Tibial artery (tissue), 4 donors: ENCODE results near the gene SUMO3.

Experiments used
- DNase-seq, 2 donors: peaks; one replicate each; pipeline ENCODE4 v3.0.0-alpha.2; 2019
- H3K27ac ChIP-seq, 2 donors: fragments of 200-600 bp; sonication (generic) in 1 of 2; 1 replicate in 1 of 2; 2 replicates in 1 of 2; pipeline ENCODE4 v1.5.1; 2018 to 2019; ENCODE audit warnings: mild to moderate bottlenecking in 1 of 2
- H3K27me3 ChIP-seq, 2 donors: fragments of 200-600 bp; sonication (generic) in 1 of 2; one replicate each; pipeline versions ENCODE4 v1.5.1 to v1.6.0; 2016 to 2019
- H3K36me3 ChIP-seq, 3 donors: fragments of 200-600 bp; sonication (generic) in 2 of 3; one replicate each; pipeline ENCODE4 v1.5.1; 2016 to 2019; ENCODE audit warnings: mild to moderate bottlenecking in 2 of 3
- H3K4me1 ChIP-seq, 4 donors: fragments of 200-600 bp; sonication (generic) in 2 of 4; 1 replicate in 3 of 4; 2 replicates in 1 of 4; pipeline ENCODE4 v1.5.1; 2016 to 2019
- H3K4me3 ChIP-seq, 2 donors: fragments of 200-600 bp; sonication (generic) in 1 of 2; 1 replicate in 1 of 2; 2 replicates in 1 of 2; pipeline ENCODE4 v1.5.1; 2018 to 2019; ENCODE audit warnings: mild to moderate bottlenecking in 2 of 2
- H3K9me3 ChIP-seq, 3 donors: fragments of 200-600 bp; sonication (generic) in 1 of 3; one replicate each; pipeline ENCODE4 v1.5.1; 2016 to 2019
- intact Hi-C: fragments of 100-400 bp; cut with DNase I; formaldehyde crosslinking; loops from one replicate; pipeline ENCODE4 v1.15.0; 2023; ENCODE audit warnings: low total_unique reads
- TF ChIP-seq, protein P1 (sequence below), 2 experiments: fragments of 200-600 bp in 1 of 2; fragments of 450-650 bp in 1 of 2; IDR thresholded peaks; one replicate each; pipeline ENCODE4 v1.5.1; 2017 to 2019; ENCODE audit warnings: antibody characterized with exemption in 2 of 2, mild to moderate bottlenecking in 1 of 2, moderate library complexity in 1 of 2

Gene SUMO3

DNA sequence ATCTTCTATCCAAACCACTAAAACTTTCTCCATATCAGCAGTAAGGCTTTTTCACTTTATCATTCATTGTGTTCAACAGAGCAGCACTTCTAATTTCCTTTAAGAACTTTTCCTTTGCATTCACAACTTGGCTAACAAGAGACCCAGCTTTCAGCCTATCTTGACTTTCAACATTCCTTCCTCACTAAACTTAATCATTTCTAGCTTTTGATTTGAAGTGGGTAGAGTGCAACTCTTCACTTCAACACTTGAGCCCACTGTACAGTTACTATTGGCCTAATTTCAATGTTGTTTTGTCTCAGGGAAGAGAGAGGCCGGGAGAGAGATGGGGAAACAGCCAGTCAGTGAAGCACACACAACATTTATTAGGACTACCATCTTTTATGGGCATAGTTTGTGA, 18.2 kb downstream of the SUMO3 start:
- intact Hi-C loops, result loop anchor here (5.0 to 10.0 kb wide), 2 partner anchors 78 to 495 kb away; partner anchors contain the start of gene PFKL
- TF ChIP-seq, protein P1, sequence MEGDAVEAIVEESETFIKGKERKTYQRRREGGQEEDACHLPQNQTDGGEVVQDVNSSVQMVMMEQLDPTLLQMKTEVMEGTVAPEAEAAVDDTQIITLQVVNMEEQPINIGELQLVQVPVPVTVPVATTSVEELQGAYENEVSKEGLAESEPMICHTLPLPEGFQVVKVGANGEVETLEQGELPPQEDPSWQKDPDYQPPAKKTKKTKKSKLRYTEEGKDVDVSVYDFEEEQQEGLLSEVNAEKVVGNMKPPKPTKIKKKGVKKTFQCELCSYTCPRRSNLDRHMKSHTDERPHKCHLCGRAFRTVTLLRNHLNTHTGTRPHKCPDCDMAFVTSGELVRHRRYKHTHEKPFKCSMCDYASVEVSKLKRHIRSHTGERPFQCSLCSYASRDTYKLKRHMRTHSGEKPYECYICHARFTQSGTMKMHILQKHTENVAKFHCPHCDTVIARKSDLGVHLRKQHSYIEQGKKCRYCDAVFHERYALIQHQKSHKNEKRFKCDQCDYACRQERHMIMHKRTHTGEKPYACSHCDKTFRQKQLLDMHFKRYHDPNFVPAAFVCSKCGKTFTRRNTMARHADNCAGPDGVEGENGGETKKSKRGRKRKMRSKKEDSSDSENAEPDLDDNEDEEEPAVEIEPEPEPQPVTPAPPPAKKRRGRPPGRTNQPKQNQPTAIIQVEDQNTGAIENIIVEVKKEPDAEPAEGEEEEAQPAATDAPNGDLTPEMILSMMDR (IDR thresholded peaks at IDR 0.05), result no peak
- no peak for DNase-seq

DNA sequence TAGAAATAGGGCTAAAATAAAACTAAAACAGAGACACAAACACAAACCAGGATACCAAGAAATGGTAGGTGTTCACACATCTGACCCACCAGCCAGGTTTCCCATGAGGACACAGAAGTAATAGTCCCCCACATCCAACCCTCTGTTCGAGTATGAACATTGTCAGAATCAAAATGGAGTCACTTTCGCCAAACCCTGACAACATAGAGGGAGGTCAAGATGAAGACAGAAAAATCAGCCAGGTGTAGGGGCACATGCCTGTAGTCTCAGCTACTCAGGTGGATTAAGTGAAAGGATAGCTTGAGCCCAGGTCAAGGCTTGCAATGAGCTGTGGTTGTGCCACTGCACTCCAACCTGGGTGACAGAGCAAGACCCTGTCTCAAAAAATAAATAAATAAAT, 20.1 kb downstream of the SUMO3 start:
- DNase-seq, result no peak
- no peaks in the 10 kb centered on the region for H3K27me3 ChIP-seq
- H3K27ac ChIP-seq, result no peak overlapping the region
- H3K9me3 ChIP-seq, result no peaks in the 10 kb centered on the region
- H3K36me3 ChIP-seq, result peaks cover 0 to 14% (median 0%) of the 10 kb centered on the region in 3 donors
- H3K4me1 ChIP-seq, result peaks cover 0 to 32% (median 25%) of the 10 kb centered on the region in 4 donors
- intact Hi-C loops, result loop anchor here (10.0 kb wide), 1 partner anchor 493 kb away; the partner anchor contains the start of gene PFKL
- H3K4me3 ChIP-seq, result no peak overlapping the region
- TF ChIP-seq, protein P1 (IDR thresholded peaks at IDR 0.05), result no peak

More for the DNA sequence above, 18.2 kb downstream of the SUMO3 start:
- peaks cover 0 to 30% (median 24%) of the 10 kb centered on the region in 4 donors for H3K4me1 ChIP-seq
- no peaks in the 10 kb centered on the region for H3K27me3 ChIP-seq
- H3K27ac ChIP-seq, result no peak overlapping the region
- H3K36me3 ChIP-seq, result peaks cover 0 to 19% (median 0%) of the 10 kb centered on the region in 3 donors
- H3K4me3 ChIP-seq, result no peak overlapping the region
- no peaks in the 10 kb centered on the region for H3K9me3 ChIP-seq

DNA sequence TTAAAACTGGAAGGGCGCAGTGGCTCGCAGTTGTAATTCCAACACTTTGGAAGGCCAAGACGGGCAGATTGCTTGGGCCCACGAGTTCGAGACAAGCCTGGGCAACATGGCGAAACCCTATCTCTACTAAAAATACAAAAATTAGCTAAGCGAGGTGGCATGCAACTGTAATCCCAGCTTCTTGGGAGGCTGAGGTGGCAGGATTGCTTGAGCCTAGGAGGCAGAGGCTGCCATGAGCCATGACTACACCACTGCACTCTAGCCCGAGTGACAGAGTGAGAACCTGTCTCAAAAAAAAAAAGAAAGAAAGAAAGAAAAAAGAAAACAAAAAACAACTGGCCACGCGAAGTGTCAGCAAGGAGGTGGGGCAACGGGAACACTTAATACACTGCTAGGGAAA, 22.5 kb downstream of the SUMO3 start:
- H3K4me3 ChIP-seq, result no peak overlapping the region
- H3K27me3 ChIP-seq, result no peaks in the 10 kb centered on the region
- no peaks in the 10 kb centered on the region for H3K9me3 ChIP-seq
- no peak overlapping the region for H3K27ac ChIP-seq
- no peak for DNase-seq
- TF ChIP-seq, protein P1 (IDR thresholded peaks at IDR 0.05), result no peak
- peaks cover 0 to 25% (median 13%) of the 10 kb centered on the region in 3 donors for H3K36me3 ChIP-seq
- peaks cover 0 to 22% (median 10%) of the 10 kb centered on the region in 4 donors for H3K4me1 ChIP-seq
- intact Hi-C loops, result loop anchor here (10.0 kb wide), 1 partner anchor 491 kb away; the partner anchor contains the start of gene PFKL

DNA sequence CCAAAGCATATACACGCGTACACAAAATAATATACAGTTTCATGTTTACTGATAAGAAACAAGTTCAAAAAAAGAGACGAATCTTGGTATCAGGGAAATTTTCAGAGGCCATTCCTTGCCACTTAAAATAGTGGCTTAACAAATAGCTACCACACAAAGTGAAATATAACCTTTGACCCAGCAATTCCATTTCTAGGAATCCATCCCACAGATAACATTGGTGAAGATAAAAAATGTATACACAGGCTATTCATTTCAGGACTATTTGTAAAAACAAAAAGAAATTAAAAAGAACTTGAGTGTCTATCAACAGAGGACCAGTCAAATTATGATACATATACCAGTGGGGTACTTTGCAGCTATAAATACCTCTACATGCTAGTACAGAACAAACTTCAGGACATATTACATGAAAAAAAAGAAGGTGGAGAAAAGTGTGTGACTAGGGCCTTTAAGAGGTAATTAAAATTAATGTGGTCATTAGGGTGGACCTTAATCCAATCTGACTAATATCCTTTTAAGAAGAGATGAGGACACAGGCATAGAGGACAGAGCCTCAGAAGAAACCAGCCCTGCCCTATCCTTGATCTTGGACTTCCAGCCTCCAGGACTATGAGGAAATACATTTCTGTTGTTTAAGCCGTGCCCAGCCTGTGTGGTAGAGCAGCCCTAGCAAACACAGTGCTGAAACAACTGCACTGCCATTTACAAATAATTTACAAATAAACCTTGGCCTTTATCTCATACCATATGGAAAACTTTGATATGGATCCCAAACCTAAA, 24.1 kb downstream of the SUMO3 start:
- H3K9me3 ChIP-seq, result no peaks in the 10 kb centered on the region
- no peak overlapping the region for H3K27ac ChIP-seq
- H3K36me3 ChIP-seq, result peaks cover 0 to 21% (median 13%) of the 10 kb centered on the region in 3 donors
- intact Hi-C loops, result loop anchor here (10.0 kb wide), 1 partner anchor 489 kb away; the partner anchor contains the start of gene PFKL
- TF ChIP-seq, protein P1 (IDR thresholded peaks at IDR 0.05), result no peak
- H3K4me3 ChIP-seq, result no peak overlapping the region
- H3K4me1 ChIP-seq, result peaks cover 0 to 10% (median 0%) of the 10 kb centered on the region in 4 donors
- DNase-seq, result no peak
- no peaks in the 10 kb centered on the region for H3K27me3 ChIP-seq

DNA sequence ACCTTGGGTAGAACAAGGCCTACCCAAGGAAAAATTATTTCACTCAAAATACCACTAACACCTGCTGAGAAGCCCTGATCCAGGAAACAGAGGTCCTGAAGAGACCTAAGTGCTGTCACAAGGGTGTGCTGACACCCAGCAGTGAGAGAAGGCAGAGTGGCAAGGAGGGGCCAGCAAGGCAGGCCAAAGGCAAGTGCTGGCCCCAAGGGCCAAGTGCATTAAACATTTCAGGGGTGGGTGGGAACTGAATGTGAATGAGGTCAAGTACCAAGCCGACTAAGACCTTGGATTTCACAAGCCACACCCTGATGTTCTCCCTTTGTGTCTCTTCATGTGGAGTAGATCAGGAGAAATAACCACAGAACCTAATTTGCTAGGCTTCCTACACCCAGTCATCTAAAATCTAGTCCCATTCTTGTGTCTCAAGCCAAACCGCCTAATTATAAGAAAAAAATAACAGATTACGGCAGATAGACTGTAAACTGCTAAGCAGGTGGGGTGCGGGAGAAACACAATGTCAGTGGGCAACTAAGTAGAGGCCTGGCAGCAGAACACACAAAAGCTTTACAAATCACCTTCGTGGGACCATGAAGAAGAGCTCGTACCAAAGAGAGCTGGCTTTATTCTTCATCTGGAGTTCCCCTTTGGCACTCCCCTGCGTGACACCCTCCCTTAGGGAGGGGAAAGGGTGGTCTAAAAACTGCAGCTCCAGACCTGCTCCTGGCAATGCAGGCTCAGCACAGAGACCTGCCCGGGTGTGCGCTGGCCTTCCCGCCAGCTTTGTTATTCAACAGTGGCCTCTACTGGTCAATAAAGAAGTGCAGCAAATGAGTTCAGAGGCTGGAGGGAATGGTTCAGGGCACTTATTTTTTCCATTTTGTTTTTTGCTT, 24.9 kb downstream of the SUMO3 start:
- Histone ChIP-seq H3K27ac (no peak overlapping the region), H3K36me3 (peaks cover 0 to 13% (median 13%) of the 10 kb centered on the region in 3 donors), H3K9me3 (no peaks in the 10 kb centered on the region), H3K4me1 (peaks cover 0 to 10% (median 0%) of the 10 kb centered on the region in 4 donors), H3K27me3 (no peaks in the 10 kb centered on the region), H3K4me3 (no peak overlapping the region)
- no peak for DNase-seq
- intact Hi-C loops, result loop anchor here (10.0 kb wide), 1 partner anchor 488 kb away; the partner anchor contains the start of gene PFKL
- TF ChIP-seq, protein P1 (IDR thresholded peaks at IDR 0.05), result peak; percentile 68 to 74
